22Rv1 (cell line): ENCODE results near the gene DHX34.

Source experiments
- H3K27ac ChIP-seq: fragments of 450-650 bp; 2 replicates; pipeline ENCODE4 v1.5.1; 2017
- ZFX ChIP-seq: fragments of 450-650 bp; IDR thresholded peaks from 2 replicates; pipeline ENCODE4 v1.6.1; 2017; ENCODE audit warnings: antibody characterized with exemption, borderline replicate concordance
- TF ChIP-seq, protein P1 (sequence below): fragments of 450-650 bp; IDR thresholded peaks from 2 replicates; pipeline ENCODE4 v1.5.1; 2017; ENCODE audit warnings: mild to moderate bottlenecking

Gene DHX34

GRCh38 chr19:47413941-47414340, 64.8 kb downstream of the DHX34 start:
- no peak for TF ChIP-seq ZFX
- TF ChIP-seq, protein P1, sequence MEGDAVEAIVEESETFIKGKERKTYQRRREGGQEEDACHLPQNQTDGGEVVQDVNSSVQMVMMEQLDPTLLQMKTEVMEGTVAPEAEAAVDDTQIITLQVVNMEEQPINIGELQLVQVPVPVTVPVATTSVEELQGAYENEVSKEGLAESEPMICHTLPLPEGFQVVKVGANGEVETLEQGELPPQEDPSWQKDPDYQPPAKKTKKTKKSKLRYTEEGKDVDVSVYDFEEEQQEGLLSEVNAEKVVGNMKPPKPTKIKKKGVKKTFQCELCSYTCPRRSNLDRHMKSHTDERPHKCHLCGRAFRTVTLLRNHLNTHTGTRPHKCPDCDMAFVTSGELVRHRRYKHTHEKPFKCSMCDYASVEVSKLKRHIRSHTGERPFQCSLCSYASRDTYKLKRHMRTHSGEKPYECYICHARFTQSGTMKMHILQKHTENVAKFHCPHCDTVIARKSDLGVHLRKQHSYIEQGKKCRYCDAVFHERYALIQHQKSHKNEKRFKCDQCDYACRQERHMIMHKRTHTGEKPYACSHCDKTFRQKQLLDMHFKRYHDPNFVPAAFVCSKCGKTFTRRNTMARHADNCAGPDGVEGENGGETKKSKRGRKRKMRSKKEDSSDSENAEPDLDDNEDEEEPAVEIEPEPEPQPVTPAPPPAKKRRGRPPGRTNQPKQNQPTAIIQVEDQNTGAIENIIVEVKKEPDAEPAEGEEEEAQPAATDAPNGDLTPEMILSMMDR: no peak

DNA sequence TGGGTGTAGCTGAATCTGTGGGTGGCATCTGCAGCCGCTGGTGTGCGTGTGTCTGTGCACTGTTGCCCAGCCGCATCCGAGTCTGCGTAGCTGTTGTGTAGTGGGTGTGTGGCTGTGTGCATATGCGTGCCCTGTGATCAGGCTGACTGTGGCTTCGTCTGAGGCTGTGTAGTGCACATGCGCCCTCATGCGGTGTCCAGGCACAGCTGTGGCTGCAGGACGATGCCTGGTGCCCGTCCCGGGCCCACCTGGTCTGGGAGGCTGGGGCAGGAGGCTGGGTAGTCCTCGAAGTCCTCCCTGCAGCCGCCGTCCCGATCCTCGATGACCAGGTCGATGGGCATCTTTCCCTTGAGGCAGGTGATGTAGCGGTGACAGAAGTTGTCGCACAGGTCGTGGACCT, 65.4 kb downstream of the DHX34 start:
- TF ChIP-seq, protein P1: peak; percentile 76
- no peak for TF ChIP-seq ZFX
- no peak overlapping the region for H3K27ac ChIP-seq

More at GRCh38 chr19:47413941-47414340, 64.8 kb downstream of the DHX34 start:
- H3K27ac ChIP-seq: no peak overlapping the region

DNA sequence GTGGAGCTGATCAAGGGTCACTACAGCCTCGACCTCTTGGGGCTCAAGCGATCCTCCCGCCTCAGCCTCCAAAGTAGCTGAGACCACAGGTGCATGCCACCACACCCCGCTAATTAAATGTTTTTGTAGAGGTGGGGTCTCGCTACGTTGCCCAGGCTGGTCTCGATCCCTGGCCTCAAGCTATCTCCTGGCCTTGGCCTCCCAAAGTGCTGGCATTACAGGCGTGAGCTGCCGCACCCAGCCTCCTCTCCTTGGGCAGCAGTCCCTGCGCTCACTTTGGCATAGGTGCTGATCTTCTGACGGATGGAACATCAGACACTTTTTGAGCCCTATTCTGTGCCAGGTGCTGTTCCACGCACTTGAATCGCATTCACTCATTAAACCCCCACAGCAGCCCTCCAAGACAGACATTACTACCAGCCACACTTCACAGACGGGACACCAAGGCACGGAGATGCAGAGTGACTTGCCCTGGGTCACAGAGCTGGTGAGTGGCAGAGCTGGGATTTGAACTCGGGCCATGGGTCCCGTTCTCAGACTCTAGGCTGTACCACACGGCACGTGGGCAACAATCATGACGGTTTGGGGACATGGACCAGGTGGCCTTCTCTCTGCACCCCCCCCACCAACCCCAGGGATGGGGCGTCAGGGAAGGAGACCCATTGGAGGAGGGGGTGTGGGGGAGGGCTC, 67.0 kb downstream of the DHX34 start:
- no peak overlapping the region for H3K27ac ChIP-seq
- TF ChIP-seq ZFX: no peak

DNA sequence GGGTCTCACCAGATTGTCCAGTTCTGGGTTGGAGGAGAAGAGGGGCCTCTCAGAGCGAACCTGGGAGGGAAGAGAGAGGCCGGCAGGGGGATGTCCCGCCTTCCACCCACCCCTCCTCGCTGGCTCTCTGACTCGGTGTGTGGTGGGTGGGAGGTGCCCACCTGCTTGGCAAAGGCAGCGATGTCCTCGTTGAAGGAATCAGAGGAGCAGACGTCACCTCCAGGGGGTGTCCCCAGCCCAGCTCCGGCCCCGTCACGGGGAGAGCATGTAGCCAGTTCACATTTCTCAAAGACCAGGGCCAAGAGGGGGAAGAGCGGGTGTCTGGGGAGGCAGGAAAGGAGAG, 67.5 kb downstream of the DHX34 start:
- TF ChIP-seq, protein P1: no peak
- no peak for TF ChIP-seq ZFX
- H3K27ac ChIP-seq: no peak overlapping the region

DNA sequence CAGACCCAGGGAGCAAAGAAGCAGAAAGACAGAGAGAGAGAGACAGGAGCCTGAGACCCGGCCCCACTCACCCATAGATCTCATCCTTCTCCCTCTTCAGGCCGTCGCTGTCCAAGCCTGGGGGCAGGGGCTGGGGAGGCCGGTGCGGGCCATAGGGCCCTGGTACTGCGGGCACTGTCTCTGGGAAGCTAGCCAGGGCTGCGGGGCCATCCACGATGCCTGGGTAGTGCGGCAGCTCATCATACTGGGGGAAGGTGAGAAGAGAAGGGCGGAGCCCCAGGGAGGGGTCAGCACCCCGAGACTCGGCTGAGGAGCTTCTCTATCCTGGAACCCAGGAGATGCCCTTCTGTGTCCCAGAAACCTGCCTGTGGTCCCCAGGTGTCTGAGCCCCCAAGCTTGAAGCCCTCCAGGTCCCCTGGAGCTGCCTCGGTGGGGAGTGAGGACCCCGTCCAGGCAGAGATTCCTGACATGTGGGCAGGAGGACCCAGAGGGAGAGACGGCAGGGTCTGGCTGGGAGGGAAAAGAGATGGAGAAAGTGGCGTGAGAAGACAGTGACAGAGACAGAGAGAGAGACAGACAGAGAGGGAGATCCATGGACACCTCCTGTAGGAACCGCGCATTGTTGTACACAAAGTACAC, 68.1 kb downstream of the DHX34 start:
- no peak overlapping the region for H3K27ac ChIP-seq
- TF ChIP-seq, protein P1: no peak
- TF ChIP-seq ZFX: no peak

GRCh38 chr19:47417746-47418691, 68.9 kb downstream of the DHX34 start:
- no peak for TF ChIP-seq ZFX
- TF ChIP-seq, protein P1: no peak
- H3K27ac ChIP-seq: no peak overlapping the region

DNA sequence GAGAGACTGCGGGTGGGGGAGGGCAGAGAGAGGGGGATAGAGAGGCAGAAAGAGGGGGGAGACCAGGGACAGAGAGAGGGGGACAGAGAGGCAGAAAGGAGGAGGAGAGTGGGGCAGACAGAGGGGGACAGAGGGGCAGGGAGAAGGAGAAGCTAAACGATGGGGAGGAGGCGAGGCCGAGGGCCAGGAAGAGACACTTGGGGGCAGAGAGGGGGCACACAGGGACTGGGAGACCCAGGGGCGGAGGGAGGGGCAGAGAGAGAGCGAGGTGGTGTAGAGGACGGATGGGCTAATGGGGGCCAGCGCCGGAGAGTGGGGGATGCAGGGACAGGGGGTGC, 69.5 kb downstream of the DHX34 start:
- TF ChIP-seq, protein P1: no peak
- TF ChIP-seq ZFX: no peak
- H3K27ac ChIP-seq: no peak overlapping the region
